Choroid plexus epithelial cell (primary cell): ENCODE results near the gene LRRC49.
"Not testable (repeated sequence)": the region's sequence is repeated elsewhere in the genome, so short reads cannot be mapped to it uniquely, and the experiment has no call there.

ENCODE experiments used
- DNase-seq: peaks from one replicate; pipeline ENCODE4 v3.0.0-alpha.2; 2010; ENCODE audit warnings: low read depth
- H3K4me3 ChIP-seq: 2 replicates; pipeline ENCODE4 v1.5.1; 2011; ENCODE audit warnings: low read depth, mild to moderate bottlenecking, control low read depth, low read length, moderate library complexity
- TF ChIP-seq, protein P1 (sequence below): conservative IDR thresholded peaks from 2 replicates; pipeline ENCODE4 v1.5.1; 2011; ENCODE audit warnings: low read depth, mild to moderate bottlenecking, control low read depth, inconsistent platforms, low read length, moderate library complexity

The LRRC49 gene

DNA sequence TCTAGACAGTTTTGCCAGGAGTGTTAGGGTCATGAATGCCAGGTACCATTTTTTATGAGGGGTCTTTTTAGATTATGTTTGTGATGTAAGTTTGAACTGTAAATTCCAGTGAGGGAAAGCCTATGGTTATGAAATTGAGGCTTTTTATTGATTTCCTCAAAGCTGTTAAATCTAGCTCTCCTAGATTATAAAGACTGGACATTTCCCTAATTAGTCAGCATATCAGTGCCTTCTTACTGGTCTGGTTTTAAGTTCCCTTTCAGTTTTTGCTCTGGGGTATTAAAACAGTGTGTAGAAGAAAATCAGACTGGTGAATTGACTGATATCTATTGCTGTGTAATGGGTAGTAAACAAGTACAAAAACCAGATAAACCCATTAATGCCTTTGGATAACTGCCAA lies 39.2 kb downstream of the LRRC49 start:
- no peak for DNase-seq
- TF ChIP-seq, protein P1, sequence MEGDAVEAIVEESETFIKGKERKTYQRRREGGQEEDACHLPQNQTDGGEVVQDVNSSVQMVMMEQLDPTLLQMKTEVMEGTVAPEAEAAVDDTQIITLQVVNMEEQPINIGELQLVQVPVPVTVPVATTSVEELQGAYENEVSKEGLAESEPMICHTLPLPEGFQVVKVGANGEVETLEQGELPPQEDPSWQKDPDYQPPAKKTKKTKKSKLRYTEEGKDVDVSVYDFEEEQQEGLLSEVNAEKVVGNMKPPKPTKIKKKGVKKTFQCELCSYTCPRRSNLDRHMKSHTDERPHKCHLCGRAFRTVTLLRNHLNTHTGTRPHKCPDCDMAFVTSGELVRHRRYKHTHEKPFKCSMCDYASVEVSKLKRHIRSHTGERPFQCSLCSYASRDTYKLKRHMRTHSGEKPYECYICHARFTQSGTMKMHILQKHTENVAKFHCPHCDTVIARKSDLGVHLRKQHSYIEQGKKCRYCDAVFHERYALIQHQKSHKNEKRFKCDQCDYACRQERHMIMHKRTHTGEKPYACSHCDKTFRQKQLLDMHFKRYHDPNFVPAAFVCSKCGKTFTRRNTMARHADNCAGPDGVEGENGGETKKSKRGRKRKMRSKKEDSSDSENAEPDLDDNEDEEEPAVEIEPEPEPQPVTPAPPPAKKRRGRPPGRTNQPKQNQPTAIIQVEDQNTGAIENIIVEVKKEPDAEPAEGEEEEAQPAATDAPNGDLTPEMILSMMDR = no peak

DNA sequence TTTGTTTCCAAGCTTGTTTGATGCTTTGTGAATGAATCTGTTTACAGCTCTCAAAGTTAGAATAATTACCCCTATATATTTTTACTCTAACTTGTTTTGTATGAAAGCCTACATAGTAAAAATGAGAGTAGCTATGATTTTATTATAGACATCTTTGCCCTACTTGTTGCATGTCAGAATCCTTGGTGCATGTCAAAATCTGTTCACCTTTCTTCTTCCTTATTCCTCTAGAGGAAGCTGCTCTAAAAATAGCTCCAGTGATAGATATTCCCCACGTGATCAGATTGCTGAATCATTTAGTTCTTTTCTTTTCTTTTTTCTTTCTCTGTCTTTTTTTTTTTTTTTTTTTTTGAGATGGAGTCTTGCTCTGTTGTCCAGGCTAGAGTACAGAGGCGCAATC lies 39.8 kb downstream of the LRRC49 start:
- no peak overlapping the region for H3K4me3 ChIP-seq
- peak; percentile 16 for DNase-seq
- TF ChIP-seq, protein P1 = no peak

More for the DNA sequence above, 39.2 kb downstream of the LRRC49 start:
- no peak overlapping the region for H3K4me3 ChIP-seq

DNA sequence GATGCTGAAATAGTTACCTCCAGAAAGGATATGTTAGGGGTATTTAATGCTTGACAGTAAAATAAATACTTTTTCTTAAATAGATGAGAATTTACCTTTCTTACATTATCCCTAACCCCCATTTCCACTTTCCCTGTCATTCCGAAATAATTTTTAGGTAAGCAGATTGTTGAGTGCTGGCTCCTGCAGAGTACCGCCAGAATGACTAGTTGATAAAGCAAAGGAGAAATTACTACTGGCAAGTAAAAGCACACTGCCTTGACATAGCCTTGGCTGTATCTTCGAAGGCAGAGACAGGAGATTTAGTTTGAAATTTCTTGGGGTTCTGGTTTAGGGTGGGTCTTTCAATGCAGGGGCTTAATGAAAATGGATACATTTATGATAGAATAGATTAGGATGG lies 40.8 kb downstream of the LRRC49 start:
- TF ChIP-seq, protein P1 = no peak
- no peak for DNase-seq
- no peak overlapping the region for H3K4me3 ChIP-seq

DNA sequence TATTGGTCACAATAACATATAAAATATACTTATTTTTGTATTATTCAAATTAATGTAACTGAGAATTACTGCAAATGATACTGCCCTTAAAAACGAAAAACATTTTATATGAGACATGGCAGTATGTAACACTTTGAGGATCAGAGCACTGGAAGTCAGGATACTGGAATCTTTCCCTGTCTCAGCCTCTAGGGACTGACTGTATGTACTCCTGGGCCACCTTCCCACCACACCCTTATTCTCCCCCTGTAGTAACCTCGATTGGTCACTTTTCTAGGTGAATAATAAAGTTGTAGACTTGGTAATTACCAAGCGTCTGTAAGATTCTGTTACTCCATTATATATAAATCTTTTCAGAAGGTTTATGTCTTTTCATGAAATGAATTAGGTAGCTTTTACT lies 43.0 kb downstream of the LRRC49 start:
- H3K4me3 ChIP-seq = no peak overlapping the region
- DNase-seq = no peak
- TF ChIP-seq, protein P1 = no peak

DNA sequence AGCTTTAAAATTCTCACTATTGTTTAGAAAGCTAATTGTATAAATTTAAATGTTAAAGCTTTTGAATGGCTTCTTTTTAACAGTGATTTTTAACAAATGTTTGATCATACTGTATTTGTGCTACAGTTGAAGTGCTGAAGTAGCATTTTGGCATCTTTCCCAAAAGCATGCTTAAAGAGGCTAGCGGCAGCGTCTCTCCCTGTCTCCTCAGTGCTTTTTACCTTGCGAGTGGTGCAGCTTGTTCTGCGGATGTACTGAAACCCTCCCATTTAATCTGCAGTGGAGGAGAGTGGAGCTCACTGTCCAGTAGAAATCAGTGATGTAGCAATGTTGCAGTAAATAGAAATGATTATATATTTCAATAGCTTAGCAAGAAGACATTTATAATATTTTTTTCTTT lies 43.7 kb downstream of the LRRC49 start:
- peak; percentile 52 for DNase-seq
- TF ChIP-seq, protein P1 = no peak
- no peak overlapping the region for H3K4me3 ChIP-seq

DNA sequence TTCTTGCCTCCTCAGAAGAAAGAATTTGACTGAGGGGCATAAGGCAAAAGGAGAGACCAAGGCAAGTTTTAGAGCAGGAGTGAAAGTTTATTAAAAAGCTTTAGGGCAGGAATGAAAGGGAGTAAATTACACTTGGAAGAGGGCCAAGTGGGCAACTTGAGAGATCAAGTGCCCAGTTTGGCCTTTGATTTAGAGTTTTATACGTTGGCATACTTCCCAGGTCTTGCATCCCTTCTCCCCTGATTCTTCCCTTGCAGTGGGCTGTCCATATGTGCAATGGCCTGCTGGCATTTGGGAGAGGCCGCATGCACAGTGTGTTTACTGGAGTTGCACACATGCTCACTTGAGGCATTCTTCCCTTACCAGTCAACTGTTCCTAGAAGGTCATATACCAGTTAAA lies 50.7 kb downstream of the LRRC49 start:
- not testable (repeated sequence) for DNase-seq

DNA sequence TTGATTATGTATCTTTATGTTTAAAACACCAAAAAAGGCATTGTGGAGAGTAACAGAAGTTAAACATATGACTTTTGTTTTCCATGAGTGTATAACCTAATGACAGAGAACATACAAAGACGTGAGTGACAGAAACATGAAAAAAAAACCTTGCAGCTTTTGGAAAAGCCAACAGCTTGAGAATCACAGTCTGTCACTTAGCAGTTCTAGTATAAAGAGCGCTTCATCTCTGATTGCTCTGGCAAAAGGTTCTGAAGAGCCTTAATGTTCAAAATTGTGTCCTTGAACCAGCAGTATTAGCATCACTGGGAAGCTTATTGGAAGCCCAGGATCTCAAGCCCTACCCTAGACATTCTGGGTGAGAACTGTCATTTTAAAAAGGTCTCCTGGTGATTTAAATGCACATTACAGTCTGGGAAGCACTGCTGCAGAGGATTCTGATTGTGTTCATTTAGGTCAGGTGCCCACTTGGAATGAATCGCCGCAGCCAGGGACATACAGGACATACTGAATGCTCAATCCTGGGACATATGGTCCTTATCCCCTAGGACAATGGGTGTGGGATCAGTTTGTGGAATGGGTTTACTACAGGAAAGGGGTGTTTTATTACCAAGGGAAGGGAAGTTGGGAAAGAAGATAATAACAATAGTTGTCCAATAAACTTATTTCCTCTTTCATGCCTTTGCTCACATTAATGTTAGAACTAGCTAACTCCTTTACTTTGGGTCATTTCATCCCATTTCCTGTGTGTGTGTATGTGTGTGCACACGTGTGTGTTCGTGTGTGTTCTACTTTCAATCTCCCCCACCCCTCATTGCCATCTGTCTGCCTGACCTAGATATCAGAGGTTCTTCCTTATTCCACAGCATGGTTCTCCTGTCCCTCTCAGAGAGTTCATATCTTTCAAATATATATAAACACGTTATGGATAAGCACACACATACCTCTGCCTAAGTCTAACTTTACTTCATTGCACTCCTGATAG lies 55.0 kb downstream of the LRRC49 start:
- TF ChIP-seq, protein P1 = no peak
- no peak overlapping the region for H3K4me3 ChIP-seq
- no peak for DNase-seq

More for the DNA sequence above, 50.7 kb downstream of the LRRC49 start:
- not testable (repeated sequence) for H3K4me3 ChIP-seq
